OCI-LY1 (cell line): ENCODE data around the gene CPSF3.

Source experiments
- H2AFZ ChIP-seq: fragments of 200-600 bp; sonication (generic), shearing (Covaris generic); 2 replicates; pipeline ENCODE4 v1.6.0; 2014; ENCODE audit warnings: antibody characterized with exemption, mild to moderate bottlenecking, low read length
- H3F3A ChIP-seq: fragments of 200-600 bp; sonication (generic), shearing (Covaris generic); 2 replicates; pipeline ENCODE4 v1.6.0; 2014; ENCODE audit warnings: mild to moderate bottlenecking, antibody characterized with exemption, low read length, moderate library complexity; ENCODE audit not compliant: insufficient read depth
- H3K27ac ChIP-seq: fragments of 200-600 bp; sonication (generic); 2 replicates; pipeline ENCODE4 v1.5.1; 2014; ENCODE audit warnings: low read length, mixed run types, mild to moderate bottlenecking, low read depth; ENCODE audit not compliant: poor library complexity, severe bottlenecking
- H3K27me3 ChIP-seq: fragments of 200-600 bp; sonication (generic); 2 replicates; pipeline ENCODE4 v1.6.0; 2014; ENCODE audit warnings: antibody characterized with exemption, mild to moderate bottlenecking, low read length, moderate library complexity; ENCODE audit not compliant: insufficient read depth
- H3K36me3 ChIP-seq: fragments of 200-600 bp; sonication (generic); 2 replicates; pipeline ENCODE4 v1.6.1; 2014; ENCODE audit warnings: mild to moderate bottlenecking, antibody characterized with exemption, low read length, moderate library complexity, mixed read lengths; ENCODE audit not compliant: insufficient read depth
- H3K4me1 ChIP-seq: fragments of 200-600 bp; sonication (generic); 2 replicates; pipeline ENCODE4 v1.5.1; 2014; ENCODE audit warnings: mild to moderate bottlenecking, low read length, moderate library complexity; ENCODE audit not compliant: insufficient read depth, severe bottlenecking
- H3K4me2 ChIP-seq: fragments of 200-600 bp; sonication (generic), shearing (Covaris generic); 2 replicates; pipeline ENCODE4 v1.6.1; 2014; ENCODE audit warnings: low read length
- H3K4me3 ChIP-seq: fragments of 200-600 bp; sonication (generic); 2 replicates; pipeline ENCODE4 v1.5.1; 2014; ENCODE audit warnings: low read length, low read depth, mild to moderate bottlenecking, mixed read lengths; ENCODE audit not compliant: poor library complexity, severe bottlenecking
- H3K79me2 ChIP-seq: fragments of 200-600 bp; shearing (Covaris generic); 2 replicates; pipeline ENCODE4 v1.6.1; 2016; ENCODE audit warnings: mixed run types, low read length, mixed read lengths; ENCODE audit not compliant: insufficient read depth
- H3K9ac ChIP-seq: fragments of 200-600 bp; sonication (generic), shearing (Covaris generic); 2 replicates; pipeline ENCODE4 v1.6.1; 2014; ENCODE audit warnings: mild to moderate bottlenecking, low read length, mixed read lengths
- H3K9me2 ChIP-seq: fragments of 200-600 bp; sonication (generic), shearing (Covaris generic); 2 replicates; pipeline ENCODE4 v1.6.1; 2014; ENCODE audit warnings: low read depth, mild to moderate bottlenecking, low read length, mixed read lengths
- H3K9me3 ChIP-seq: fragments of 200-600 bp; shearing (Covaris generic); 2 replicates; pipeline ENCODE4 v1.6.1; 2014; ENCODE audit warnings: low read length, mixed read lengths
- H4K20me1 ChIP-seq: fragments of 200-600 bp; sonication (generic), shearing (Covaris generic); 2 replicates; pipeline ENCODE4 v1.6.0; 2016; ENCODE audit warnings: mild to moderate bottlenecking, low read length; ENCODE audit not compliant: insufficient read depth
- EZH2 ChIP-seq: fragments of 200-600 bp; sonication (generic), shearing (Covaris generic); IDR thresholded peaks from 2 replicates; pipeline ENCODE4 v1.8.0; 2017; ENCODE audit warnings: borderline replicate concordance, mixed run types, mild to moderate bottlenecking, antibody characterized with exemption, low read length, moderate library complexity, mixed read lengths
- TF ChIP-seq, protein P1 (sequence below): fragments of 200-600 bp; sonication (generic), shearing (Covaris generic); IDR thresholded peaks from 2 replicates; pipeline ENCODE4 v1.5.1; 2017; ENCODE audit warnings: mild to moderate bottlenecking, antibody characterized with exemption, low read length, moderate library complexity, mixed read lengths

CPSF3 gene

DNA sequence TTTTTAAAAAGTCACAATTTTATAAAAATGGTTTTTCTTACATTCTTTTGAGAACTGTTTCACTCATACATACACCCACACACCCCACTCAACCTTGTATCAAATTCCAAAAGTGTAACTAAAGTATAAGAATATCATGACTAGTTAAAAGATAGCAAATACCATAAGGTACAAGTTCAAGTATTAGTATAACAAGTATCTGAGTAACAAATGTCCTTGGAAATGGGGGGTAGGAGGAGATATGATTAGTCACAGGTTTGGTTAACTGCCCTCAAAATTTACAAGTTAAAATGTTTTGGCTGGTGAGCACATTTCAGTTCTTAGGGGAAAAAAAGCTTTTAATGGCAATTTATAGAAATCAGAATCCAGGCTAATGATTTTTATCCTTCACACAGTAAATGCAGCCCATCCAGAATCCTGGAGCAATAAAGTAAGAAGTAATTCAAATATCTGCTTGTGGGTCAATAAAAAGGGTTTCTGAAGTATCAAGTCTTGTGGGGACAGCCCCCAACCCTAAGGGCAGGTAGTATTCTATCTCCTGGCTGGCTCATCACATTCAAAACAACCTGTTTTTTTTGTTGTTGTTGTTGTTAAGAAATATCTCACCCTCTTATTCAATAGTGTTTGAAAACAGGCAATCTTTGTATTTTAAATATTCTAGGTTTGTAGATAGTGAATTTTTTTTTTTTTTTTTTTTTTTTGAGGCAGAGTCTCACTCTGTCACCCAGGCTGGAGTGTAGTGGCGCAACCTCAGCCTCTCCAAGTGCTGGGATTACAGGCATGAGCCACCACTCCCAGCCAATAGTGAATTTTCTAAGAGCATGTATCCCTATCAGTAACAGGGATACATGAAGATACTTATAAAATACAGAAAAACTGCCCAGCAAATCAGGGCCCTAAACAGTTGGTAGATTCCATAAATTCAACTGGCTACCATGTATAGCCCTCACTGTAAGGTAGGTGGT lies 65.4 kb downstream of the CPSF3 start:
- Histone ChIP-seq H3K9me3 (no peaks in the 10 kb centered on the region), H3K4me1 (no peaks in the 10 kb centered on the region), H3K4me3 (no peak overlapping the region), H3K79me2 (no peaks in the 10 kb centered on the region), H3K27me3 (no peaks in the 10 kb centered on the region), H2AFZ (no peak overlapping the region), H3K4me2 (no peak overlapping the region), H3F3A (no peaks in the 10 kb centered on the region), H4K20me1 (no peaks in the 10 kb centered on the region), H3K9ac (no peak overlapping the region), H3K36me3 (peaks cover 100% of the 10 kb centered on the region), H3K27ac (no peak overlapping the region), H3K9me2 (no peaks in the 10 kb centered on the region)
- TF ChIP-seq, protein P1, sequence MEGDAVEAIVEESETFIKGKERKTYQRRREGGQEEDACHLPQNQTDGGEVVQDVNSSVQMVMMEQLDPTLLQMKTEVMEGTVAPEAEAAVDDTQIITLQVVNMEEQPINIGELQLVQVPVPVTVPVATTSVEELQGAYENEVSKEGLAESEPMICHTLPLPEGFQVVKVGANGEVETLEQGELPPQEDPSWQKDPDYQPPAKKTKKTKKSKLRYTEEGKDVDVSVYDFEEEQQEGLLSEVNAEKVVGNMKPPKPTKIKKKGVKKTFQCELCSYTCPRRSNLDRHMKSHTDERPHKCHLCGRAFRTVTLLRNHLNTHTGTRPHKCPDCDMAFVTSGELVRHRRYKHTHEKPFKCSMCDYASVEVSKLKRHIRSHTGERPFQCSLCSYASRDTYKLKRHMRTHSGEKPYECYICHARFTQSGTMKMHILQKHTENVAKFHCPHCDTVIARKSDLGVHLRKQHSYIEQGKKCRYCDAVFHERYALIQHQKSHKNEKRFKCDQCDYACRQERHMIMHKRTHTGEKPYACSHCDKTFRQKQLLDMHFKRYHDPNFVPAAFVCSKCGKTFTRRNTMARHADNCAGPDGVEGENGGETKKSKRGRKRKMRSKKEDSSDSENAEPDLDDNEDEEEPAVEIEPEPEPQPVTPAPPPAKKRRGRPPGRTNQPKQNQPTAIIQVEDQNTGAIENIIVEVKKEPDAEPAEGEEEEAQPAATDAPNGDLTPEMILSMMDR: no peak
- TF ChIP-seq EZH2: no peak

DNA sequence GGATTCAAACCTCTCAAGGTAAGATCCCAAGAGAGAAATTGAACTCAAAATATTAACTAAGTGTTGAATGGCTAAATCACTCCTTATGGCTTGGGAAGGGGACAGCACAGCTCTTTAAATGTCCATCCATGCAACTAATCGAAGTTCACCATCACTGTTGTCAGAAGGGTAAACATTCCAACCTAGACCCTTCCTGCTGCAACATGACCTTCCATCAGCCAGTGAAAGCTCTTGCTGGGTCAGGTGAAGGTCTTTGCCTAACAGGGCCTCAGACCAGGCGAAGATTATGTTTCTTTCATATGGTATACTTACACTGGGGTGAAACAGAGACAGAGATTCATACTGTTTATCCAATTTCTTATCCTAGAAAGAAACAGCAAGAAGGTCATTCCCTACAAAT lies 67.3 kb downstream of the CPSF3 start:
- TF ChIP-seq EZH2: no peak
- TF ChIP-seq, protein P1: no peak
- Histone ChIP-seq H3K4me3 (no peak overlapping the region), H3K4me1 (no peaks in the 10 kb centered on the region), H3K9me2 (no peaks in the 10 kb centered on the region), H2AFZ (no peak overlapping the region), H3F3A (no peaks in the 10 kb centered on the region), H3K36me3 (peaks cover 100% of the 10 kb centered on the region), H3K9ac (no peak overlapping the region), H3K79me2 (no peaks in the 10 kb centered on the region), H4K20me1 (no peaks in the 10 kb centered on the region), H3K4me2 (no peak overlapping the region), H3K9me3 (no peaks in the 10 kb centered on the region), H3K27me3 (no peaks in the 10 kb centered on the region), H3K27ac (no peak overlapping the region)

DNA sequence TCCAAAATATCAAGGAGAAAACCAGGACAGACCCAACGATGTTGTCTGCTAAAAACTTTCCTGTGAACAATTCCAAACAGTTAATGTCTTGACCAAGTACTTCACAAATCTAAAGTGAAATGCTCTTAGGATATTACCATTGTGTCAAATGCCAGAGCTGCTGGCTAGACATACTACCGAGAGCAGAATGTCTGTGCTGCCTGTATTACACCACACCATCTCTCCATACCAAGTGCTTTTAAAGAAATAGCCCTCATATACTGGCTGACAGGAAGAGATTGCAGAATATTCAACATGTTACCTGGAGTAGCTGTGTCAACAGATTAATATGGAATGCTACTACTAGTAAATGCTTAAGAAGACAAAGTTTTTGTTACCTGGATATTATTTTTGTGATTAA lies 69.5 kb downstream of the CPSF3 start:
- no peak overlapping the region for H3K9ac ChIP-seq
- peaks cover 94% of the 10 kb centered on the region for H3K36me3 ChIP-seq
- H3K27ac ChIP-seq: no peak overlapping the region
- no peak overlapping the region for H3K4me2 ChIP-seq
- H3F3A ChIP-seq: no peaks in the 10 kb centered on the region
- H4K20me1 ChIP-seq: no peaks in the 10 kb centered on the region
- TF ChIP-seq EZH2: no peak
- TF ChIP-seq, protein P1: no peak
- no peaks in the 10 kb centered on the region for H3K9me3 ChIP-seq
- H3K4me1 ChIP-seq: no peaks in the 10 kb centered on the region
- no peaks in the 10 kb centered on the region for H3K79me2 ChIP-seq
- no peaks in the 10 kb centered on the region for H3K9me2 ChIP-seq
- no peaks in the 10 kb centered on the region for H3K27me3 ChIP-seq
- no peak overlapping the region for H2AFZ ChIP-seq
- H3K4me3 ChIP-seq: no peak overlapping the region
